Measurements from ENCODE around the gene COPS7A. TPM values are rescaled to one million over a fixed set of nuclear protein-coding genes. Genes with fewer than 3 reads are reported as not detected.
A peak's percentile ranks its signal among the peaks of the same experiment; 100 is the strongest.

The COPS7A gene
- polyA plus RNA-seq, 1 donor (not counting 4 experiments of a cell fraction or from before 2014, with no cell fraction given), result 85.4 TPM

DNA sequence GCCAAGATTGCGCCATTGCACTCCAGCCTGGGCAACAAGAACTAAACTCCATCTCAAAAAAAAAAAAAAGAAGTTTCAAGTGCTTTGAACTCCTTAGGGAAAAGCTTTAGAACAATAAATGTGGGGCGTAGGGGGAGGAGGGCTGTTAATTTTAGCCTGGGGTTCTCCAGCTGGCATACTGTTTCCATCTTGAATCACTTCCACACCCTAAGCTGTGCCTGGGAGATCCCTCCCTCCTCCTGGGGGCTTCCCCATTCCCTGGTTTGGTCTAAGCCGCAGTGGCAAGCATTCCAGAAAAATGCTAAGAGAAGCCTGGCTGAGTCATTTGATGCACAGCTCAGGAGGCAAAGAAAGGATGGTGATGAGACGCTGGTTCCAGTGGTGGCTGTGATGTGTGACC lies 32.4 kb upstream of the COPS7A start:
- no peaks in the 10 kb centered on the region for H3K36me3 ChIP-seq (ENCODE audit: control insufficient read depth in 2 of 2, extremely low read depth in 1 of 2, insufficient read depth in 2 of 2, low read length in 2 of 2)
- H3K4me1 ChIP-seq (ENCODE audit: control insufficient read depth, extremely low read depth, insufficient read depth, low read length), result peaks cover 21% of the 10 kb centered on the region
- H3K27me3 ChIP-seq (ENCODE audit: control insufficient read depth, extremely low read depth, insufficient read depth, low read length), result no peaks in the 10 kb centered on the region
- dilution Hi-C loops (cut with MboI; ENCODE audit: extremely low pct_ligation_motif_present, low sequenced_read_pairs), result no loop called here
- peaks cover 36% of the 10 kb centered on the region for H3K79me2 ChIP-seq (ENCODE audit: control insufficient read depth, insufficient read depth, low read length)
- H3K4me2 ChIP-seq (ENCODE audit: control insufficient read depth, extremely low read depth, insufficient read depth, low read depth, low read length), result no peak overlapping the region
- no peaks in the 10 kb centered on the region for H3K9me1 ChIP-seq (ENCODE audit: control insufficient read depth, extremely low read depth, insufficient read depth, low read length)
- H3K4me3 ChIP-seq (ENCODE audit: control insufficient read depth in 2 of 3, extremely low read depth in 1 of 3, insufficient read depth in 2 of 3, low read depth in 1 of 3, low read length in 3 of 3), result no peak overlapping the region
- no peaks in the 10 kb centered on the region for H3K9me3 ChIP-seq (ENCODE audit: control insufficient read depth, low read depth, low read length)
- peak; percentile 20 for FAIRE-seq
- no peak for TF ChIP-seq EZH2 (IDR thresholded peaks at IDR 0.05; ENCODE audit: low read length)
- TF ChIP-seq, protein P1, sequence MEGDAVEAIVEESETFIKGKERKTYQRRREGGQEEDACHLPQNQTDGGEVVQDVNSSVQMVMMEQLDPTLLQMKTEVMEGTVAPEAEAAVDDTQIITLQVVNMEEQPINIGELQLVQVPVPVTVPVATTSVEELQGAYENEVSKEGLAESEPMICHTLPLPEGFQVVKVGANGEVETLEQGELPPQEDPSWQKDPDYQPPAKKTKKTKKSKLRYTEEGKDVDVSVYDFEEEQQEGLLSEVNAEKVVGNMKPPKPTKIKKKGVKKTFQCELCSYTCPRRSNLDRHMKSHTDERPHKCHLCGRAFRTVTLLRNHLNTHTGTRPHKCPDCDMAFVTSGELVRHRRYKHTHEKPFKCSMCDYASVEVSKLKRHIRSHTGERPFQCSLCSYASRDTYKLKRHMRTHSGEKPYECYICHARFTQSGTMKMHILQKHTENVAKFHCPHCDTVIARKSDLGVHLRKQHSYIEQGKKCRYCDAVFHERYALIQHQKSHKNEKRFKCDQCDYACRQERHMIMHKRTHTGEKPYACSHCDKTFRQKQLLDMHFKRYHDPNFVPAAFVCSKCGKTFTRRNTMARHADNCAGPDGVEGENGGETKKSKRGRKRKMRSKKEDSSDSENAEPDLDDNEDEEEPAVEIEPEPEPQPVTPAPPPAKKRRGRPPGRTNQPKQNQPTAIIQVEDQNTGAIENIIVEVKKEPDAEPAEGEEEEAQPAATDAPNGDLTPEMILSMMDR (optimal IDR thresholded peaks at IDR 0.05 in 1 of 3, IDR thresholded peaks at IDR 0.05 in 1 of 3, conservative IDR thresholded peaks at IDR 0.05 in 1 of 3; ENCODE audit: extremely low read depth in 1 of 3, insufficient read depth in 2 of 3, low read length in 3 of 3), result no peak
- no peak overlapping the region for H2AFZ ChIP-seq (ENCODE audit: control insufficient read depth, low read length)
- no peak for DNase-seq (ENCODE audit: low read depth, low spot score)
- H4K20me1 ChIP-seq (ENCODE audit: control insufficient read depth, extremely low read depth, insufficient read depth, low read length), result no peaks in the 10 kb centered on the region
- H3K27ac ChIP-seq (ENCODE audit: control insufficient read depth, insufficient read depth, low read length), result no peak overlapping the region
- H3K9ac ChIP-seq (ENCODE audit: control insufficient read depth, extremely low read depth, insufficient read depth, low read length), result no peak overlapping the region

DNA sequence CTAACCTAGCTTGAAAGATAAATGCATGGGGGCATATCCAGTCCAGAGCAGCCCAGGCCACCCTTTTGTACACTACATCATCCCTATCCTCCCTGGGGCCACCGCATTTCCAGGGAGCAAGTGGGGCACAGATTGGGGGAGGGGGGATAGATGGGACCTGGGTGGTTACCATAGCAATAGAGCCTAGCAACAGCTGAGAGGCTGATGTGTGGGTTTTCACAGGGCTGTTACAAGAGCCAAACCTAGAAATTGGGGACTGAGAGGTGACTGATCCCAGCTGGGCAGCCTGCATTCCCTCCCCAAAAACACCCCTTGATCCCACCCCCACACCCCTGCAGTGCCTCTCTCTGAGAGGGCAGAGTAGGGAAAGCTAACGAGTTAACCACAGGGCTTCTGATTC lies 31.0 kb upstream of the COPS7A start:
- Histone ChIP-seq H3K4me3 (ENCODE audit: control insufficient read depth in 2 of 3, extremely low read depth in 1 of 3, insufficient read depth in 2 of 3, low read depth in 1 of 3, low read length in 3 of 3) (no peak overlapping the region), H3K36me3 (ENCODE audit: control insufficient read depth in 2 of 2, extremely low read depth in 1 of 2, insufficient read depth in 2 of 2, low read length in 2 of 2) (no peaks in the 10 kb centered on the region), H4K20me1 (ENCODE audit: control insufficient read depth, extremely low read depth, insufficient read depth, low read length) (no peaks in the 10 kb centered on the region), H3K4me1 (ENCODE audit: control insufficient read depth, extremely low read depth, insufficient read depth, low read length) (peaks cover 16% of the 10 kb centered on the region), H2AFZ (ENCODE audit: control insufficient read depth, low read length) (no peak overlapping the region), H3K4me2 (ENCODE audit: control insufficient read depth, extremely low read depth, insufficient read depth, low read depth, low read length) (no peak overlapping the region), H3K9ac (ENCODE audit: control insufficient read depth, extremely low read depth, insufficient read depth, low read length) (no peak overlapping the region), H3K27me3 (ENCODE audit: control insufficient read depth, extremely low read depth, insufficient read depth, low read length) (peaks cover under 1% of the 10 kb centered on the region), H3K9me3 (ENCODE audit: control insufficient read depth, low read depth, low read length) (no peaks in the 10 kb centered on the region), H3K79me2 (ENCODE audit: control insufficient read depth, insufficient read depth, low read length) (peaks cover 23% of the 10 kb centered on the region), H3K9me1 (ENCODE audit: control insufficient read depth, extremely low read depth, insufficient read depth, low read length) (no peaks in the 10 kb centered on the region), H3K27ac (ENCODE audit: control insufficient read depth, insufficient read depth, low read length) (no peak overlapping the region)
- no peak for TF ChIP-seq EZH2 (IDR thresholded peaks at IDR 0.05; ENCODE audit: low read length)
- TF ChIP-seq, protein P1 (optimal IDR thresholded peaks at IDR 0.05 in 1 of 3, IDR thresholded peaks at IDR 0.05 in 1 of 3, conservative IDR thresholded peaks at IDR 0.05 in 1 of 3; ENCODE audit: extremely low read depth in 1 of 3, insufficient read depth in 2 of 3, low read length in 3 of 3), result no peak
- dilution Hi-C loops (cut with MboI; ENCODE audit: extremely low pct_ligation_motif_present, low sequenced_read_pairs), result no loop called here
- no peak for FAIRE-seq
- DNase-seq (ENCODE audit: low read depth, low spot score), result no peak

Measured in keratinocyte (primary cell).